GM18502 (cell line): ENCODE results near the gene TCEAL2.
"Not testable (repeated sequence)": the region's sequence is repeated elsewhere in the genome, so short reads cannot be mapped to it uniquely, and the experiment has no call there.

Source experiments
- ATAC-seq: cut with Tn5 transposase; IDR thresholded peaks from one replicate; pipeline ENCODE4 v1.9.1; 2021; ENCODE audit warnings: mild to moderate bottlenecking; ENCODE audit not compliant: unreplicated experiment, poor library complexity

The TCEAL2 gene

GRCh38 chrX:102125436-102125835 lies at the start of gene TCEAL2:
TSS of gene TCEAL2 (plus strand) at chrX:102125679. CDS start at chrX:102126831, 1,152 bp downstream.
- not testable (repeated sequence) for ATAC-seq

GRCh38 chrX:102077426-102077825 lies 48.1 kb upstream of the TCEAL2 start:
- ATAC-seq = no peak

GRCh38 chrX:102085706-102086105 lies 39.8 kb upstream of the TCEAL2 start:
- ATAC-seq = no peak

GRCh38 chrX:102113367-102113766 lies 12.1 kb upstream of the TCEAL2 start:
- ATAC-seq = no peak

- no peak for ATAC-seq
Observed at GRCh38 chrX:102115748-102116147, 9.7 kb upstream of the TCEAL2 start.

GRCh38 chrX:102125014-102125413 lies 465 bp upstream of the TCEAL2 start:
- ATAC-seq = not testable (repeated sequence)

GRCh38 chrX:102126080-102126818 lies 770 bp downstream of the TCEAL2 start:
- ATAC-seq = not testable (repeated sequence)

GRCh38 chrX:102126863-102127262 lies 1.4 kb downstream of the TCEAL2 start:
- ATAC-seq = no peak

- no peak for ATAC-seq
Observed at GRCh38 chrX:102129473-102129872, 4.0 kb downstream of the TCEAL2 start.

GRCh38 chrX:102138064-102138463 lies 12.6 kb downstream of the TCEAL2 start:
- ATAC-seq = no peak

GRCh38 chrX:102140876-102141275 lies 15.4 kb downstream of the TCEAL2 start:
- not testable (repeated sequence) for ATAC-seq

- not testable (repeated sequence) for ATAC-seq
Observed at GRCh38 chrX:102141631-102142030, 16.2 kb downstream of the TCEAL2 start.

- not testable (repeated sequence) for ATAC-seq
Observed at GRCh38 chrX:102142274-102142673, 16.8 kb downstream of the TCEAL2 start, which contains the start of gene TCEAL6. TSS of gene TCEAL6 (minus strand) at chrX:102142481.

GRCh38 chrX:102154218-102154860 lies 28.9 kb downstream of the TCEAL2 start:
- ATAC-seq = no peak

- ATAC-seq = peak; percentile 48
Observed at GRCh38 chrX:102154900-102155805, 29.7 kb downstream of the TCEAL2 start.

GRCh38 chrX:102155806-102156179 lies 30.3 kb downstream of the TCEAL2 start, which contains the start of gene BEX5:
TSS of gene BEX5 (minus strand) at chrX:102155977. CDS start at chrX:102154265, 1,712 bp downstream.
- ATAC-seq = peak; percentile 98
